NAMALWA (cell line): ENCODE results near the gene NECTIN3.

Source experiments
- DNase-seq: peaks from one replicate; pipeline ENCODE4 v3.0.0-alpha.2; 2015; ENCODE audit warnings: low spot score

NECTIN3 gene

GRCh38 chr3:111200027-111200426, 128.4 kb downstream of the NECTIN3 start:
- DNase-seq, result no peak

GRCh38 chr3:111210003-111210711, 138.5 kb downstream of the NECTIN3 start:
- DNase-seq, result no peak

- no peak for DNase-seq
These were observed 139.4 kb downstream of the NECTIN3 start for GRCh38 chr3:111210866-111211564.

GRCh38 chr3:111212511-111212910, 140.9 kb downstream of the NECTIN3 start:
- no peak for DNase-seq

GRCh38 chr3:111215481-111215880, 143.9 kb downstream of the NECTIN3 start:
- DNase-seq, result no peak

GRCh38 chr3:111218615-111219014, 147.0 kb downstream of the NECTIN3 start:
- no peak for DNase-seq

GRCh38 chr3:111227216-111227615, 155.6 kb downstream of the NECTIN3 start:
- no peak for DNase-seq

GRCh38 chr3:111229301-111229700, 157.7 kb downstream of the NECTIN3 start:
- no peak for DNase-seq

- DNase-seq, result no peak
These were observed 165.5 kb downstream of the NECTIN3 start for GRCh38 chr3:111236836-111237713.

- no peak for DNase-seq
These were observed 166.3 kb downstream of the NECTIN3 start for GRCh38 chr3:111237946-111238345.

- DNase-seq, result no peak
These were observed 167.3 kb downstream of the NECTIN3 start for GRCh38 chr3:111238885-111239284.

- no peak for DNase-seq
These were observed 170.3 kb downstream of the NECTIN3 start for GRCh38 chr3:111241960-111242359.
